Caco-2 (cell line): Measurements from ENCODE around the gene ACTL10. TPM values are rescaled to one million over a fixed set of nuclear protein-coding genes. Genes with fewer than 3 reads are reported as not detected.

ENCODE experiments used
- BruUV-seq: library from RNA; stranded (reverse); fragments of 400-500 nt; replicated peaks from 2 replicates; lab custom pipeline; 2021; lab: Mats Ljungman, UMichigan
- CTCF ChIA-PET: fragments of 300-600 bp; sonication (Branson Sonifier 250); formaldehyde crosslinking; loops from one replicate; lab custom pipeline; 2022; ENCODE audit warnings: antibody characterized with exemption; lab: Charles Lee
- POLR2A ChIA-PET: fragments of 300-600 bp; sonication (Branson Sonifier 250); formaldehyde crosslinking; loops from one replicate; lab custom pipeline; 2022; ENCODE audit warnings: antibody characterized with exemption; lab: Charles Lee
- DNase-seq, 2 experiments: peaks; one replicate each; pipeline versions ENCODE4 v3.0.0 to v3.0.0-alpha.2; 2020 to 2022
- H3K27me3 ChIP-seq: replicated peaks from 2 replicates; pipeline ENCODE4 v1.6.0; 2011; ENCODE audit warnings: low read length; ENCODE audit not compliant: control insufficient read depth, insufficient read depth
- H3K36me3 ChIP-seq: 2 replicates; pipeline ENCODE4 v1.5.1; 2011; ENCODE audit warnings: low read length; ENCODE audit not compliant: control insufficient read depth, insufficient read depth
- H3K4me1 ChIP-seq: fragments of 250-450 bp; sonication (Bioruptor Pico); 2 replicates; pipeline ENCODE4 v1.5.1; 2020; ENCODE audit warnings: mild to moderate bottlenecking
- H3K4me3 ChIP-seq: 2 replicates; pipeline ENCODE4 v1.5.1; 2011; ENCODE audit warnings: low read depth, mild to moderate bottlenecking, control low read depth, low read length
- H3K9me3 ChIP-seq: fragments of 250-450 bp; sonication (Bioruptor Pico); 2 replicates; pipeline ENCODE4 v1.5.1; 2020; ENCODE audit warnings: mild to moderate bottlenecking, moderate library complexity
- H3K27ac Mint-ChIP-seq: one replicate; pipeline ENCODE4 v1.8.0; 2022; ENCODE audit warnings: mixed read lengths; ENCODE audit not compliant: unreplicated experiment
- H3K27me3 Mint-ChIP-seq: one replicate; pipeline ENCODE4 v1.8.0; 2022; ENCODE audit warnings: mixed read lengths; ENCODE audit not compliant: insufficient read depth, unreplicated experiment
- H3K36me3 Mint-ChIP-seq: one replicate; pipeline ENCODE4 v1.8.0; 2022; ENCODE audit warnings: mild to moderate bottlenecking, mixed read lengths; ENCODE audit not compliant: insufficient read depth, unreplicated experiment
- H3K4me1 Mint-ChIP-seq: one replicate; pipeline ENCODE4 v1.8.0; 2022; ENCODE audit warnings: low read depth, mixed read lengths; ENCODE audit not compliant: unreplicated experiment
- H3K4me3 Mint-ChIP-seq: one replicate; pipeline ENCODE4 v1.8.0; 2022; ENCODE audit warnings: mild to moderate bottlenecking, moderate library complexity, mixed read lengths; ENCODE audit not compliant: unreplicated experiment
- H3K9me3 Mint-ChIP-seq: one replicate; pipeline ENCODE4 v1.8.0; 2022; ENCODE audit warnings: mixed read lengths; ENCODE audit not compliant: unreplicated experiment
- CTCF ChIP-seq, 2 experiments: fragments of 200-600 bp in 1 of 2; IDR thresholded peaks; 1 replicate in 1 of 2; 2 replicates in 1 of 2; pipeline versions ENCODE4 v1.5.1 to v1.8.0; 2011 to 2022; ENCODE audit warnings: antibody characterized with exemption in 1 of 2, control low read depth in 1 of 2, inconsistent platforms in 1 of 2, low read depth in 1 of 2, low read length in 1 of 2, mild to moderate bottlenecking in 1 of 2, moderate library complexity in 1 of 2; ENCODE audit not compliant: insufficient read depth in 1 of 2, severe bottlenecking in 1 of 2, unreplicated experiment in 1 of 2
- intact Hi-C: fragments of 100-400 bp; cut with micrococcal nuclease; formaldehyde crosslinking; loops from one replicate; pipeline ENCODE4 v1.10.0; 2022; ENCODE audit not compliant: unreplicated experiment
- total RNA-seq: library from RNA; stranded (reverse); gene quantifications from 2 replicates; pipeline ENCODE4 v1.2.3, GENCODE V29; 2022

Gene ACTL10
- total RNA-seq, 1 experiment from 2014 or later: 3.4 TPM

GRCh38 chr20:33672426-33673113, 5.8 kb downstream of the ACTL10 start:
- peak overlapping the region; percentile 99 for H3K4me3 Mint-ChIP-seq
- CTCF ChIA-PET: interaction anchor here (1.1 kb wide), 1 partner anchor 47 kb away, joined by 3 read pairs; the partner anchor contains the start of gene PXMP4
- peak in 1 of 2 experiments; percentile 55 for DNase-seq
- POLR2A ChIA-PET: interaction anchor here (0.6 kb wide), 1 partner anchor 320 kb away, joined by 3 read pairs; no protein-coding TSS in a partner anchor
- Histone ChIP-seq H3K9me3 (no peaks in the 10 kb centered on the region), H3K27me3 (no peaks in the 10 kb centered on the region), H3K4me3 (peak overlapping the region; percentile 85), H3K4me1 (peaks cover 18% of the 10 kb centered on the region), H3K36me3 (peaks cover 14% of the 10 kb centered on the region)
- TF ChIP-seq CTCF (IDR thresholded peaks at IDR 0.05; ENCODE audit: insufficient read depth in 1 of 2, low read depth in 1 of 2, low read length in 1 of 2, severe bottlenecking in 1 of 2, unreplicated experiment in 1 of 2): no peak
- H3K27ac Mint-ChIP-seq: peak overlapping the region; percentile 98
- BruUV-seq: no TSS peak
- peaks cover 39% of the 10 kb centered on the region for H3K4me1 Mint-ChIP-seq
- H3K36me3 Mint-ChIP-seq: peaks cover 56% of the 10 kb centered on the region
- no peaks in the 10 kb centered on the region for H3K9me3 Mint-ChIP-seq
- no peaks in the 10 kb centered on the region for H3K27me3 Mint-ChIP-seq
- intact Hi-C loops: loop anchor here (5.0 kb wide), 1 partner anchor 140 kb away; the partner anchor contains the start of gene CHMP4B

GRCh38 chr20:33673114-33673409, 6.3 kb downstream of the ACTL10 start:
- H3K4me1 Mint-ChIP-seq: peaks cover 39% of the 10 kb centered on the region
- no peak for DNase-seq
- BruUV-seq: no TSS peak
- peak overlapping the region; percentile 99 for H3K4me3 Mint-ChIP-seq
- Histone ChIP-seq H3K36me3 (peaks cover 14% of the 10 kb centered on the region), H3K4me3 (peak overlapping the region; percentile 85), H3K27me3 (no peaks in the 10 kb centered on the region), H3K4me1 (peaks cover 18% of the 10 kb centered on the region), H3K9me3 (no peaks in the 10 kb centered on the region)
- CTCF ChIA-PET: interaction anchor here (0.5 to 1.1 kb wide), 3 partner anchors 47 to 242 kb away, joined by 3 to 5 read pairs (median 3); partner anchors contain the start of gene PXMP4
- H3K36me3 Mint-ChIP-seq: peaks cover 56% of the 10 kb centered on the region
- POLR2A ChIA-PET: interaction anchor here (0.5 kb wide), 1 partner anchor 1407 kb away, joined by 6 read pairs; no protein-coding TSS in a partner anchor
- H3K27me3 Mint-ChIP-seq: no peaks in the 10 kb centered on the region
- intact Hi-C loops: loop anchor here (5.0 kb wide), 1 partner anchor 139 kb away; the partner anchor contains the start of gene CHMP4B
- H3K27ac Mint-ChIP-seq: peak overlapping the region; percentile 98
- no peaks in the 10 kb centered on the region for H3K9me3 Mint-ChIP-seq
- no peak for TF ChIP-seq CTCF (IDR thresholded peaks at IDR 0.05; ENCODE audit: insufficient read depth in 1 of 2, low read depth in 1 of 2, low read length in 1 of 2, severe bottlenecking in 1 of 2, unreplicated experiment in 1 of 2)

- peak in 1 of 2 experiments; percentile 63 for DNase-seq
- H3K36me3 ChIP-seq: peaks cover 12% of the 10 kb centered on the region
- ChIA-PET POLR2A (interaction anchor here (0.5 to 0.6 kb wide), 3 partner anchors 15 to 1406 kb away, joined by 3 to 6 read pairs (median 3); no protein-coding TSS in a partner anchor), CTCF (interaction anchor here (0.5 to 1.9 kb wide), 3 partner anchors 59 to 242 kb away, joined by 3 to 8 read pairs (median 5); no protein-coding TSS in a partner anchor)
- Mint-ChIP-seq H3K4me3 (peak overlapping the region; percentile 99), H3K4me1 (peaks cover 39% of the 10 kb centered on the region), H3K9me3 (no peaks in the 10 kb centered on the region), H3K36me3 (peaks cover 59% of the 10 kb centered on the region), H3K27me3 (no peaks in the 10 kb centered on the region), H3K27ac (peak overlapping the region; percentile 98)
- H3K4me1 ChIP-seq: peaks cover 18% of the 10 kb centered on the region
- H3K4me3 ChIP-seq: peak overlapping the region; percentile 85
- no peaks in the 10 kb centered on the region for H3K27me3 ChIP-seq
- intact Hi-C loops: loop anchor here (1.0 to 5.0 kb wide), 5 partner anchors 7 to 139 kb away; partner anchors contain the start of genes ACTL10, CHMP4B, E2F1 and PXMP4
- no peaks in the 10 kb centered on the region for H3K9me3 ChIP-seq
- BruUV-seq: no TSS peak
- TF ChIP-seq CTCF (IDR thresholded peaks at IDR 0.05; ENCODE audit: insufficient read depth in 1 of 2, low read depth in 1 of 2, low read length in 1 of 2, severe bottlenecking in 1 of 2, unreplicated experiment in 1 of 2): no peak
Observed at GRCh38 chr20:33673410-33674293, 6.9 kb downstream of the ACTL10 start.
